PC-3 (cell line): ENCODE data around the gene TMIE. TPM values are rescaled to one million over a fixed set of nuclear protein-coding genes. Genes with fewer than 3 reads are reported as not detected.

Source experiments
- ATAC-seq: fragments of 200-7000 bp; cut with Tn5 transposase; 2 replicates; pipeline ENCODE4 v1.9.1; 2020; ENCODE audit warnings: mild to moderate bottlenecking, moderate library complexity
- BruUV-seq: library from RNA; stranded (reverse); fragments of 400-500 nt; replicated peaks from 2 replicates; lab custom pipeline; 2021; lab: Mats Ljungman, UMichigan
- CTCF ChIA-PET: fragments of 300-600 bp; sonication (Branson Sonifier 250); formaldehyde crosslinking; loops from one replicate; lab custom pipeline; 2022; ENCODE audit warnings: antibody characterized with exemption; lab: Charles Lee
- POLR2A ChIA-PET: fragments of 300-600 bp; sonication (Branson Sonifier 250); formaldehyde crosslinking; loops from one replicate; lab custom pipeline; 2022; ENCODE audit warnings: antibody characterized with exemption; ENCODE audit not compliant: unreplicated experiment; lab: Charles Lee
- DNase-seq: peaks from one replicate; pipeline ENCODE4 v3.0.0-alpha.2; 2015
- H2AFZ ChIP-seq: fragments of 300-600 bp; sonication (generic); 2 replicates; pipeline ENCODE4 v1.6.0; 2016; ENCODE audit warnings: antibody characterized with exemption, low read length
- H3F3A ChIP-seq: fragments of 300-600 bp; sonication (generic); one replicate; pipeline ENCODE4 v1.6.0; 2017; ENCODE audit warnings: antibody characterized with exemption, low read length, control low read depth, mild to moderate bottlenecking; ENCODE audit not compliant: unreplicated experiment
- H3K27ac ChIP-seq: fragments of 300-600 bp; sonication (generic); 2 replicates; pipeline ENCODE4 v1.5.1; 2016; ENCODE audit warnings: mild to moderate bottlenecking, low read length
- H3K27me3 ChIP-seq: fragments of 300-600 bp; sonication (generic); 2 replicates; pipeline ENCODE4 v1.6.1; 2016; ENCODE audit warnings: low read length, mixed read lengths
- H3K36me3 ChIP-seq: fragments of 300-600 bp; sonication (generic); 2 replicates; pipeline ENCODE4 v1.6.1; 2016; ENCODE audit warnings: low read depth, mixed run types, low read length, mixed read lengths
- H3K4me1 ChIP-seq: fragments of 300-600 bp; sonication (generic); 2 replicates; pipeline ENCODE4 v1.5.1; 2016; ENCODE audit warnings: low read length; ENCODE audit not compliant: insufficient read depth
- H3K4me2 ChIP-seq: fragments of 300-600 bp; sonication (generic); 2 replicates; pipeline ENCODE4 v1.6.0; 2016; ENCODE audit warnings: low read length
- H3K4me3 ChIP-seq: fragments of 300-600 bp; sonication (generic); 2 replicates; pipeline ENCODE4 v1.5.1; 2016; ENCODE audit warnings: mild to moderate bottlenecking, low read length, mixed read lengths
- H3K79me2 ChIP-seq: fragments of 300-600 bp; sonication (generic); 2 replicates; pipeline ENCODE4 v1.6.1; 2017; ENCODE audit warnings: low read length, mixed read lengths
- H3K9ac ChIP-seq: fragments of 300-600 bp; sonication (generic); 2 replicates; pipeline ENCODE4 v1.6.0; 2016; ENCODE audit warnings: mild to moderate bottlenecking, low read length
- H3K9me2 ChIP-seq: fragments of 300-600 bp; sonication (generic); replicated peaks from 2 replicates; pipeline ENCODE4 v1.6.1; 2016; ENCODE audit warnings: mixed run types, low read length, mixed read lengths
- H3K9me3 ChIP-seq: fragments of 300-600 bp; sonication (generic); 2 replicates; pipeline ENCODE4 v1.6.1; 2016; ENCODE audit warnings: low read length, mixed read lengths
- H4K20me1 ChIP-seq: fragments of 300-600 bp; sonication (generic); 2 replicates; pipeline ENCODE4 v1.6.1; 2016; ENCODE audit warnings: low read length, mixed read lengths
- EZH2 ChIP-seq: fragments of 300-600 bp; sonication (generic); IDR thresholded peaks from one replicate; pipeline ENCODE4 v1.6.1; 2017; ENCODE audit warnings: antibody characterized with exemption, mild to moderate bottlenecking, low read length; ENCODE audit not compliant: unreplicated experiment
- EZH2phosphoT487 ChIP-seq: fragments of 300-600 bp; sonication (generic); IDR thresholded peaks from 2 replicates; pipeline ENCODE4 v1.6.1; 2018; ENCODE audit warnings: mild to moderate bottlenecking, antibody characterized with exemption, low read length, borderline replicate concordance
- intact Hi-C: fragments of 100-400 bp; cut with micrococcal nuclease; formaldehyde crosslinking; loops from 2 replicates; pipeline ENCODE4 v1.9.0; 2023
- total RNA-seq: library from RNA; depleted of rRNA; stranded (reverse); fragments of >200 nt; gene quantifications from 2 replicates; pipeline ENCODE4 v1.2.3, GENCODE V29; 2014
- TF ChIP-seq, protein P1 (sequence below): fragments of 300-600 bp; sonication (generic); conservative IDR thresholded peaks from 2 replicates; pipeline ENCODE4 v1.5.1; 2017; ENCODE audit warnings: antibody characterized with exemption, low read depth, mild to moderate bottlenecking, low read length

The TMIE gene
- total RNA-seq, 1 experiment from 2014 or later, result 0.66 TPM

DNA sequence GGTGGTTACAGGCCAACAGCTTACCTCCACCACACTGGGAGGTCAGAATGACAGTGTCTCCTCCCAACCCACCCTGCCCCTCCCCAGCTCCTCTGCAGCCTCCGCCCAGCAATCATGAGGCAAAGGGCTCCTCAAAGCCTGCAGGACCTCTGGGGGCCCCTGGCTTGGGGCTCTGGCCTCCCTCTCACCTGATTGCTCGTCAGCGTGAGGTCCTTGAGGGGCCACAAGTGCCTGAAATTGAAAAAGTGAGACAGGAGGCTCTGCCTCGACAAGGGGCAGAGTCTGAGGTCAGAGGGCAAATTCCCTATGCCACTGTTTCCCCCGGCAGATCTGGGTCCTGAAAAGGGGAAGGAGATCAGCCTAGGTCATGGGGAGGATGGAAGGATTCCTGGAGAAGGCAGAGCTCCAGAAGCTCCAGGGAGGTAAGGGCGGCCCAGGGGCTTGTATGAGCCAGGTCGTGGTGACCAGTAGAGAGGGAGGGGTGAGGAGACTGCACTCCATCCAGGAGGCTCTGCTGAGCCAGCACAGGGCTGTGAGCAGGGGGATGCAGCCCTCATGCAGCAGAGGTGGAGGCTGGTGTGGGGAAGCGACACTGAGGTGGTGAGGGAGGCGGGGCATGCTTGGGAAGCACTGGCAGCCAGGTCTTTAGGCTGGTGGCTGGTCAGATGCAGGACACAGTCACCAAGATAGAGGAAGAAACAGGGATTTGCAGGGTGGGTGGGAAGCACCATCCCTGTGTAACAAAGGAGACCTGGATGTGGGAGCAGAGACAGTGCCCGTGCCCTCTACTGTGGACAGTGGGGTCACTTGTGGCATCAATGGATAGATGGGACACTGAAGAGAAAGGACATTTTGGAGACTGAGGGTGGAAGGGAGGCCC, 27.8 kb upstream of the TMIE start:
- no peak overlapping the region for H3K4me3 ChIP-seq
- H3K9me2 ChIP-seq, result no peaks in the 10 kb centered on the region
- BruUV-seq, result no TSS peak
- no peaks in the 10 kb centered on the region for H3K79me2 ChIP-seq
- TF ChIP-seq EZH2, result no peak
- POLR2A ChIA-PET, result no interaction called here
- H3K4me1 ChIP-seq, result no peaks in the 10 kb centered on the region
- no peaks in the 10 kb centered on the region for H4K20me1 ChIP-seq
- CTCF ChIA-PET, result no interaction called here
- no peak for DNase-seq
- no peaks in the 10 kb centered on the region for H3K27me3 ChIP-seq
- no peak for ATAC-seq
- intact Hi-C loops, result no loop called here
- H3K9me3 ChIP-seq, result no peaks in the 10 kb centered on the region
- H3K27ac ChIP-seq, result no peak overlapping the region
- no peaks in the 10 kb centered on the region for H3F3A ChIP-seq
- no peak overlapping the region for H3K9ac ChIP-seq
- H3K36me3 ChIP-seq, result peaks cover 6% of the 10 kb centered on the region; the same call in 1 of the 2 replicates
- H3K4me2 ChIP-seq, result no peak overlapping the region
- H2AFZ ChIP-seq, result no peak overlapping the region

DNA sequence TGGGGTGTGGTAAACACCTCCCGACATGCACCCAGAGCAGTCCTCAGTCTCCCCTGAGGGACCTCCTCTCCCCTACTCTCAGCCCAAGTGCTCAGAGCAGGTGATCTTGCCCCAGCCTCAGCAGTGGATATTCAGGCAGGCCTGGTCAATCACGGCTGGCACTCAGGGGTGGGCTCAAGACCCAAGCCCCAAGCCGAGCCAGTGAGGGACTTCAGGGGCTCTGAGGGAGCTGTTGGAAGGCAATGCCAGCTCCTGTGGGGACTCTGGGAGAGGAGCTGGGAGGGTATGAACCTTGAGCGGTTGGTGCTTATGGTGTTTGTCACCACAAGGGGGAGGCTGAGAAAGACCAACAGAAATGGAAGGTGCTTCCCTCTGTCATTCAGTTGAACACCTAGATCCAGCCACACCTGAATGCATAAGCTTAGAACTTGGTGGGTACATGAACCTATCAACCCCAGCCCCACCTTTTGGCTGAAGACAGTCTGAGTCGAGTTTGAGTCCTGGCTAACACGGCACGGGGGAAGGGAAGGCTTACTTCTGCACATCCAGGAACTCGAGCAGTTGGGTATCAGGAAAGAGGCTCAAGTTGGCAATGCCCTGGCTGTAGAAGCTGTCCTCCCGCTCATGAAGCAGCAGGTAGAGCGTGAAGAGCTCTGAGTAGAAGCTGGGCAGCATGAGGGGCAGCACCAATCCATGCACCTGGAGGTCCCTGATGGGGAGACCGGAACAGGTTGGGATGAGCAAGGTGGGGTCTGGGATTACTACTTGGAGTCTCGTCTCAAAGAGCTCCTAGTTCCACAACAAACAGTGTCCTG, 27.0 kb upstream of the TMIE start:
- Histone ChIP-seq H3K4me3 (no peak overlapping the region), H3K36me3 (peaks cover 6% of the 10 kb centered on the region; the same call in 1 of the 2 replicates), H2AFZ (no peak overlapping the region), H3K27ac (no peak overlapping the region), H4K20me1 (no peaks in the 10 kb centered on the region), H3K79me2 (no peaks in the 10 kb centered on the region), H3K9ac (no peak overlapping the region), H3K9me3 (no peaks in the 10 kb centered on the region), H3F3A (no peaks in the 10 kb centered on the region), H3K9me2 (no peaks in the 10 kb centered on the region), H3K27me3 (no peaks in the 10 kb centered on the region), H3K4me1 (no peaks in the 10 kb centered on the region), H3K4me2 (no peak overlapping the region)
- ChIA-PET POLR2A (no interaction called here), CTCF (no interaction called here)
- no peak for DNase-seq
- no peak for ATAC-seq
- TF ChIP-seq EZH2phosphoT487 (no peak), EZH2 (no peak)
- TF ChIP-seq, protein P1, sequence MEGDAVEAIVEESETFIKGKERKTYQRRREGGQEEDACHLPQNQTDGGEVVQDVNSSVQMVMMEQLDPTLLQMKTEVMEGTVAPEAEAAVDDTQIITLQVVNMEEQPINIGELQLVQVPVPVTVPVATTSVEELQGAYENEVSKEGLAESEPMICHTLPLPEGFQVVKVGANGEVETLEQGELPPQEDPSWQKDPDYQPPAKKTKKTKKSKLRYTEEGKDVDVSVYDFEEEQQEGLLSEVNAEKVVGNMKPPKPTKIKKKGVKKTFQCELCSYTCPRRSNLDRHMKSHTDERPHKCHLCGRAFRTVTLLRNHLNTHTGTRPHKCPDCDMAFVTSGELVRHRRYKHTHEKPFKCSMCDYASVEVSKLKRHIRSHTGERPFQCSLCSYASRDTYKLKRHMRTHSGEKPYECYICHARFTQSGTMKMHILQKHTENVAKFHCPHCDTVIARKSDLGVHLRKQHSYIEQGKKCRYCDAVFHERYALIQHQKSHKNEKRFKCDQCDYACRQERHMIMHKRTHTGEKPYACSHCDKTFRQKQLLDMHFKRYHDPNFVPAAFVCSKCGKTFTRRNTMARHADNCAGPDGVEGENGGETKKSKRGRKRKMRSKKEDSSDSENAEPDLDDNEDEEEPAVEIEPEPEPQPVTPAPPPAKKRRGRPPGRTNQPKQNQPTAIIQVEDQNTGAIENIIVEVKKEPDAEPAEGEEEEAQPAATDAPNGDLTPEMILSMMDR, result peak; percentile 50
- BruUV-seq, result no TSS peak
- intact Hi-C loops, result no loop called here

DNA sequence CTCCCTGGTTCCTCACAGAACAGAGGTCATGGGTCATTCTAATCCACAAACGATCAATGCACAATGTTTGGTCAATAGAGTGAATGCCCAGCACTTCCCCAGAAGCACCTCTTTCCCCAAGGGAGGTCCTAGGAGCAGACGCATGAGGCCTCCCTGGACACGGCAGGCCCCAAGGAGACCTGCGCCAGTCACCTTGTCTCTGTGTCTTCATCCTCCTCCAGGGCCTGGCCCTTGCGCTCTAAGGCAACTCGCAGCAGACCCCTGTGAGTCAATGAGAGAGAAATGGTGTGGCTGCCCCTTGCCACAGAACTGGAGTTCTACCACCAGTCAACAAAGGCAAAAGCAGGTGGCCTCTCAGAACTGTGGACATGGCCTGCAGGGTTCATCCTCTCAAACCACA, 25.8 kb upstream of the TMIE start:
- ATAC-seq (no peak), DNase-seq (no peak)
- no TSS peak for BruUV-seq
- Histone ChIP-seq H4K20me1 (no peaks in the 10 kb centered on the region), H3F3A (no peaks in the 10 kb centered on the region), H3K27ac (no peak overlapping the region), H3K9me3 (no peaks in the 10 kb centered on the region), H3K4me2 (no peak overlapping the region), H3K4me3 (no peak overlapping the region), H3K27me3 (no peaks in the 10 kb centered on the region), H3K9me2 (no peaks in the 10 kb centered on the region), H3K9ac (no peak overlapping the region), H3K36me3 (peaks cover 6% of the 10 kb centered on the region; the same call in 1 of the 2 replicates), H2AFZ (no peak overlapping the region), H3K79me2 (no peaks in the 10 kb centered on the region), H3K4me1 (no peaks in the 10 kb centered on the region)
- POLR2A ChIA-PET, result no interaction called here
- CTCF ChIA-PET, result no interaction called here
- TF ChIP-seq, protein P1, result no peak
- no peak for TF ChIP-seq EZH2
- no peak for TF ChIP-seq EZH2phosphoT487
- intact Hi-C loops, result no loop called here
